ENCODE data around the gene KAT6B.
A peak's percentile ranks its signal among the peaks of the same experiment; 100 is the strongest.

Gene KAT6B

GRCh38 chr10:74922921-74923320, 96.5 kb downstream of the KAT6B start:
- no peak overlapping the region for H3K4me3 Mint-ChIP-seq
- H3K36me3 Mint-ChIP-seq (ENCODE audit: low read depth) = peaks cover 18% of the 10 kb centered on the region
- H3K9me3 Mint-ChIP-seq = peaks cover 2% of the 10 kb centered on the region
- peaks cover 56% of the 10 kb centered on the region for H3K4me1 Mint-ChIP-seq (ENCODE audit: low read depth)
- no peak overlapping the region for H3K27ac Mint-ChIP-seq
- no peak for DNase-seq
- H3K27me3 Mint-ChIP-seq = no peaks in the 10 kb centered on the region

GRCh38 chr10:74923556-74923955, 97.2 kb downstream of the KAT6B start:
- H3K36me3 Mint-ChIP-seq (ENCODE audit: low read depth) = peaks cover 15% of the 10 kb centered on the region
- peak overlapping the region; percentile 9 for H3K27ac Mint-ChIP-seq
- no peak overlapping the region for H3K4me3 Mint-ChIP-seq
- DNase-seq = no peak
- no peaks in the 10 kb centered on the region for H3K27me3 Mint-ChIP-seq
- H3K4me1 Mint-ChIP-seq (ENCODE audit: low read depth) = peaks cover 60% of the 10 kb centered on the region
- peaks cover 2% of the 10 kb centered on the region for H3K9me3 Mint-ChIP-seq

- Mint-ChIP-seq H3K27me3 (no peaks in the 10 kb centered on the region), H3K27ac (no peak overlapping the region), H3K9me3 (peaks cover 2% of the 10 kb centered on the region), H3K4me1 (ENCODE audit: low read depth) (peaks cover 64% of the 10 kb centered on the region), H3K36me3 (ENCODE audit: low read depth) (peaks cover 12% of the 10 kb centered on the region), H3K4me3 (no peak overlapping the region)
- no peak for DNase-seq
Measured at GRCh38 chr10:74924251-74924963, 98.0 kb downstream of the KAT6B start.

- peaks cover 59% of the 10 kb centered on the region for H3K4me1 Mint-ChIP-seq (ENCODE audit: low read depth)
- no peaks in the 10 kb centered on the region for H3K27me3 Mint-ChIP-seq
- H3K27ac Mint-ChIP-seq = no peak overlapping the region
- H3K9me3 Mint-ChIP-seq = peaks cover 1% of the 10 kb centered on the region
- DNase-seq = no peak
- peaks cover 4% of the 10 kb centered on the region for H3K36me3 Mint-ChIP-seq (ENCODE audit: low read depth)
- H3K4me3 Mint-ChIP-seq = no peak overlapping the region
Measured at GRCh38 chr10:74925291-74925690, 98.9 kb downstream of the KAT6B start.

- H3K36me3 Mint-ChIP-seq (ENCODE audit: low read depth) = peaks cover under 1% of the 10 kb centered on the region
- peaks cover 57% of the 10 kb centered on the region for H3K4me1 Mint-ChIP-seq (ENCODE audit: low read depth)
Measured at GRCh38 chr10:74925708-74926107, 99.3 kb downstream of the KAT6B start.

GRCh38 chr10:74926791-74927585, 100.6 kb downstream of the KAT6B start:
- H3K4me3 Mint-ChIP-seq = no peak overlapping the region
- no peaks in the 10 kb centered on the region for H3K27me3 Mint-ChIP-seq
- DNase-seq = no peak
- H3K36me3 Mint-ChIP-seq (ENCODE audit: low read depth) = no peaks in the 10 kb centered on the region
- peaks cover 56% of the 10 kb centered on the region for H3K4me1 Mint-ChIP-seq (ENCODE audit: low read depth)
- H3K9me3 Mint-ChIP-seq = no peaks in the 10 kb centered on the region
- H3K27ac Mint-ChIP-seq = no peak overlapping the region

More at GRCh38 chr10:74925708-74926107, 99.3 kb downstream of the KAT6B start:
- Mint-ChIP-seq H3K4me3 (no peak overlapping the region), H3K27me3 (no peaks in the 10 kb centered on the region), H3K27ac (peak overlapping the region; percentile 33), H3K9me3 (no peaks in the 10 kb centered on the region)
- DNase-seq = no peak

GRCh38 chr10:74927701-74928100, 101.3 kb downstream of the KAT6B start:
- no peak overlapping the region for H3K27ac Mint-ChIP-seq
- DNase-seq = no peak
- H3K4me1 Mint-ChIP-seq (ENCODE audit: low read depth) = peaks cover 53% of the 10 kb centered on the region
- H3K27me3 Mint-ChIP-seq = no peaks in the 10 kb centered on the region
- H3K36me3 Mint-ChIP-seq (ENCODE audit: low read depth) = no peaks in the 10 kb centered on the region
- H3K4me3 Mint-ChIP-seq = no peak overlapping the region
- no peaks in the 10 kb centered on the region for H3K9me3 Mint-ChIP-seq

- peaks cover 47% of the 10 kb centered on the region for H3K4me1 Mint-ChIP-seq (ENCODE audit: low read depth)
- H3K36me3 Mint-ChIP-seq (ENCODE audit: low read depth) = no peaks in the 10 kb centered on the region
Measured at GRCh38 chr10:74928742-74929191, 102.4 kb downstream of the KAT6B start.

GRCh38 chr10:74929197-74929596, 102.8 kb downstream of the KAT6B start:
- H3K4me1 Mint-ChIP-seq (ENCODE audit: low read depth) = peaks cover 45% of the 10 kb centered on the region
- H3K27me3 Mint-ChIP-seq = no peaks in the 10 kb centered on the region
- DNase-seq = no peak

More at GRCh38 chr10:74928742-74929191, 102.4 kb downstream of the KAT6B start:
- no peaks in the 10 kb centered on the region for H3K27me3 Mint-ChIP-seq
- DNase-seq = no peak
- no peaks in the 10 kb centered on the region for H3K9me3 Mint-ChIP-seq
- no peak overlapping the region for H3K27ac Mint-ChIP-seq
- H3K4me3 Mint-ChIP-seq = no peak overlapping the region

GRCh38 chr10:74930965-74931364, 104.6 kb downstream of the KAT6B start:
- Mint-ChIP-seq H3K27ac (no peak overlapping the region), H3K4me1 (ENCODE audit: low read depth) (peaks cover 48% of the 10 kb centered on the region)

More at GRCh38 chr10:74929197-74929596, 102.8 kb downstream of the KAT6B start:
- Mint-ChIP-seq H3K9me3 (no peaks in the 10 kb centered on the region), H3K36me3 (ENCODE audit: low read depth) (no peaks in the 10 kb centered on the region), H3K4me3 (no peak overlapping the region), H3K27ac (no peak overlapping the region)

GRCh38 chr10:74932648-74933047, 106.2 kb downstream of the KAT6B start:
- peaks cover 38% of the 10 kb centered on the region for H3K4me1 Mint-ChIP-seq (ENCODE audit: low read depth)
- no peak overlapping the region for H3K4me3 Mint-ChIP-seq
- no peaks in the 10 kb centered on the region for H3K9me3 Mint-ChIP-seq
- H3K27me3 Mint-ChIP-seq = no peaks in the 10 kb centered on the region
- no peaks in the 10 kb centered on the region for H3K36me3 Mint-ChIP-seq (ENCODE audit: low read depth)
- no peak for DNase-seq
- no peak overlapping the region for H3K27ac Mint-ChIP-seq

More at GRCh38 chr10:74930965-74931364, 104.6 kb downstream of the KAT6B start:
- Mint-ChIP-seq H3K9me3 (no peaks in the 10 kb centered on the region), H3K36me3 (ENCODE audit: low read depth) (no peaks in the 10 kb centered on the region), H3K4me3 (no peak overlapping the region), H3K27me3 (no peaks in the 10 kb centered on the region)
- DNase-seq = no peak

- no peak for DNase-seq
- H3K36me3 Mint-ChIP-seq (ENCODE audit: low read depth) = no peaks in the 10 kb centered on the region
- peaks cover 41% of the 10 kb centered on the region for H3K4me1 Mint-ChIP-seq (ENCODE audit: low read depth)
- no peak overlapping the region for H3K27ac Mint-ChIP-seq
- no peak overlapping the region for H3K4me3 Mint-ChIP-seq
- no peaks in the 10 kb centered on the region for H3K27me3 Mint-ChIP-seq
- no peaks in the 10 kb centered on the region for H3K9me3 Mint-ChIP-seq
Measured at GRCh38 chr10:74934100-74934812, 107.9 kb downstream of the KAT6B start.

GRCh38 chr10:74936577-74937265, 110.3 kb downstream of the KAT6B start:
- no peaks in the 10 kb centered on the region for H3K36me3 Mint-ChIP-seq (ENCODE audit: low read depth)
- peaks cover 40% of the 10 kb centered on the region for H3K4me1 Mint-ChIP-seq (ENCODE audit: low read depth)
- no peaks in the 10 kb centered on the region for H3K9me3 Mint-ChIP-seq
- H3K4me3 Mint-ChIP-seq = no peak overlapping the region
- H3K27ac Mint-ChIP-seq = no peak overlapping the region
- DNase-seq = no peak
- H3K27me3 Mint-ChIP-seq = no peaks in the 10 kb centered on the region

- Mint-ChIP-seq H3K27ac (no peak overlapping the region), H3K4me1 (ENCODE audit: low read depth) (peaks cover 38% of the 10 kb centered on the region), H3K27me3 (no peaks in the 10 kb centered on the region), H3K4me3 (no peak overlapping the region), H3K9me3 (no peaks in the 10 kb centered on the region), H3K36me3 (ENCODE audit: low read depth) (no peaks in the 10 kb centered on the region)
- no peak for DNase-seq
Measured at GRCh38 chr10:74937266-74937856, 111.0 kb downstream of the KAT6B start.
